OCI-LY1 (cell line): ENCODE results near the gene NRSN2.

ENCODE experiments used
- EZH2 ChIP-seq: fragments of 200-600 bp; sonication (generic), shearing (Covaris generic); IDR thresholded peaks from 2 replicates; pipeline ENCODE4 v1.8.0; 2017; ENCODE audit warnings: borderline replicate concordance, mixed run types, mild to moderate bottlenecking, antibody characterized with exemption, low read length, moderate library complexity, mixed read lengths
- TF ChIP-seq, protein P1 (sequence below): fragments of 200-600 bp; sonication (generic), shearing (Covaris generic); IDR thresholded peaks from 2 replicates; pipeline ENCODE4 v1.5.1; 2017; ENCODE audit warnings: mild to moderate bottlenecking, antibody characterized with exemption, low read length, moderate library complexity, mixed read lengths

DNA sequence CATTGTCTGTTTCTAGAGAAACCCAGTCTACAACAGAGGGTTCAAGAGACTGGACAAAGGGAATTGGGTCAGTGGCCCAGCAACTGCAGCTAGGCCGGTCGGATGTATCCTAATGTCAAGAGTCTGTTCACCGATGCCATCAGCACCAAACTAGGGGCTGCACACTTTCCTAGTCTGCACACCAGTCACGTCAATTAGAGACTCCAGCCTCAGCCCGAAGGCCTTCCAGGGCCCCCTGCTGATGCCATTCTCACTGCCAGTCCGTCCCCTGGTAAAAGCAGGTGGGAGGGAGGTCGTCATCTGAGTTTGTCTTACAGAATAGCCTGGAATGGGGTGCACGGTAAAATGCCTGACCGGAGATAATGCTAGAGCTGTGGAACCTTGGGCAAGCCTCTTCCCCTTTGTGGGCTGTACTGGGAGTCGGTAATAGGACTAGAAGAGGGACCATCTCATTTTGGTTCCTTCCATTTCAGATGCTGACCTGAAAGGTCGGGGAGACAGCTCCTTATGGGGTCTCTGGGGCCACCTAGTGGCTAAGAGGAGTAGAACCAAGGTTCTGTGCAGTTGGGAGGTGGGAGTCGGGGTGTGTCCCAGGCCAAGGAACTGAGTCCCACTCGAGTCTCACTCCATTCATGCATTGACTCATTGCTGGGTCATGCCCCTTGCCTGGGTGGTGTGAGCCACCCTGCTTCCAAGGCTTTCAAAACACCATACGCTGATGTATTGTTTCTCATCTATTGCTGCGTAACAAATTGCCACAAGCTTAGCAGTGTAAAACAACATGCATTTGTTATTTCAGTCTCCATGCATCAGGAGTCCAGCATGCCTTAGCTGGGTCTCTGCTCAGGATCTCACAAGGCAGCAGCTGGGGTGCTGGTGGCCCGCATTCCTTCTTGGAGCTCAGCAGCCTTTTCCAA lies 16.4 kb upstream of the NRSN2 start:
- TF ChIP-seq, protein P1, sequence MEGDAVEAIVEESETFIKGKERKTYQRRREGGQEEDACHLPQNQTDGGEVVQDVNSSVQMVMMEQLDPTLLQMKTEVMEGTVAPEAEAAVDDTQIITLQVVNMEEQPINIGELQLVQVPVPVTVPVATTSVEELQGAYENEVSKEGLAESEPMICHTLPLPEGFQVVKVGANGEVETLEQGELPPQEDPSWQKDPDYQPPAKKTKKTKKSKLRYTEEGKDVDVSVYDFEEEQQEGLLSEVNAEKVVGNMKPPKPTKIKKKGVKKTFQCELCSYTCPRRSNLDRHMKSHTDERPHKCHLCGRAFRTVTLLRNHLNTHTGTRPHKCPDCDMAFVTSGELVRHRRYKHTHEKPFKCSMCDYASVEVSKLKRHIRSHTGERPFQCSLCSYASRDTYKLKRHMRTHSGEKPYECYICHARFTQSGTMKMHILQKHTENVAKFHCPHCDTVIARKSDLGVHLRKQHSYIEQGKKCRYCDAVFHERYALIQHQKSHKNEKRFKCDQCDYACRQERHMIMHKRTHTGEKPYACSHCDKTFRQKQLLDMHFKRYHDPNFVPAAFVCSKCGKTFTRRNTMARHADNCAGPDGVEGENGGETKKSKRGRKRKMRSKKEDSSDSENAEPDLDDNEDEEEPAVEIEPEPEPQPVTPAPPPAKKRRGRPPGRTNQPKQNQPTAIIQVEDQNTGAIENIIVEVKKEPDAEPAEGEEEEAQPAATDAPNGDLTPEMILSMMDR = peak; percentile 85
- no peak for TF ChIP-seq EZH2
